Esophagus muscularis mucosa (tissue), 4 donors: ENCODE results near the gene CLRN2. TPM values are rescaled to one million over a fixed set of nuclear protein-coding genes. Genes with fewer than 3 reads are reported as not detected.

Source experiments
- DNase-seq: peaks from one replicate; pipeline ENCODE4 v3.0.0-alpha.2; 2017; ENCODE audit errors: extremely low spot score
- H3K27ac ChIP-seq, 4 donors: fragments of 200-600 bp; sonication (generic); replicated peaks in 1 of 4; 1 replicate in 3 of 4; 2 replicates in 1 of 4; pipeline ENCODE4 v1.5.1; 2016 to 2019; ENCODE audit warnings: mild to moderate bottlenecking in 1 of 4
- H3K27me3 ChIP-seq, 4 donors: fragments of 200-600 bp; sonication (generic); one replicate each; pipeline versions ENCODE4 v1.5.1 to v1.6.0; 2016 to 2019
- H3K36me3 ChIP-seq, 4 donors: fragments of 200-600 bp; sonication (generic); one replicate each; pipeline ENCODE4 v1.5.1; 2016 to 2019
- H3K4me1 ChIP-seq, 4 donors: fragments of 200-600 bp; sonication (generic); one replicate each; pipeline ENCODE4 v1.5.1; 2016 to 2019
- H3K4me3 ChIP-seq, 4 donors: fragments of 200-600 bp; sonication (generic); 1 replicate in 2 of 4; 2 replicates in 2 of 4; pipeline ENCODE4 v1.5.1; 2016 to 2019; ENCODE audit warnings: mild to moderate bottlenecking in 4 of 4, moderate library complexity in 1 of 4
- H3K9me3 ChIP-seq, 4 donors: fragments of 200-600 bp; sonication (generic); 1 replicate in 3 of 4; 2 replicates in 1 of 4; pipeline ENCODE4 v1.5.1; 2016 to 2019
- EP300 ChIP-seq: sonication (generic); formaldehyde crosslinking; IDR thresholded peaks from one replicate; pipeline ENCODE4 v1.6.1; 2017; ENCODE audit warnings: antibody characterized with exemption
- POLR2A ChIP-seq: fragments of 450-650 bp; IDR thresholded peaks from one replicate; pipeline ENCODE4 v1.6.1; 2017; ENCODE audit warnings: antibody characterized with exemption, moderate library complexity, mild to moderate bottlenecking, low read depth
- POLR2AphosphoS5 ChIP-seq, 2 donors: sonication (generic); formaldehyde crosslinking; IDR thresholded peaks; one replicate each; pipeline ENCODE4 v1.6.1; 2017; ENCODE audit warnings: antibody characterized with exemption in 2 of 2
- WGBS: methylation state at CpG from one replicate; pipeline ENCODE4 v1.1.5; 2018; 5-methylcytosine and 5-hydroxymethylcytosine counted together
- intact Hi-C: fragments of 100-400 bp; cut with DNase I; formaldehyde crosslinking; loops from one replicate; pipeline ENCODE4 v1.15.1; 2023
- total RNA-seq, 4 donors: library from RNA; depleted of rRNA; stranded (reverse); fragments of >200 nt; gene quantifications; one replicate each; pipeline versions ENCODE4 v1.1.0 to v1.2.1, GENCODE V29; 2016
- TF ChIP-seq, protein P1 (sequence below), 3 experiments: fragments of 200-600 bp in 2 of 3; fragments of 450-650 bp in 1 of 3; sonication (generic) in 2 of 3; IDR thresholded peaks; one replicate each; pipeline ENCODE4 v1.5.1; 2017 to 2019; ENCODE audit warnings: antibody characterized with exemption in 3 of 3, mild to moderate bottlenecking in 2 of 3, moderate library complexity in 1 of 3

CLRN2 gene
- total RNA-seq, 4 donors from 2014 or later = not detected

DNA sequence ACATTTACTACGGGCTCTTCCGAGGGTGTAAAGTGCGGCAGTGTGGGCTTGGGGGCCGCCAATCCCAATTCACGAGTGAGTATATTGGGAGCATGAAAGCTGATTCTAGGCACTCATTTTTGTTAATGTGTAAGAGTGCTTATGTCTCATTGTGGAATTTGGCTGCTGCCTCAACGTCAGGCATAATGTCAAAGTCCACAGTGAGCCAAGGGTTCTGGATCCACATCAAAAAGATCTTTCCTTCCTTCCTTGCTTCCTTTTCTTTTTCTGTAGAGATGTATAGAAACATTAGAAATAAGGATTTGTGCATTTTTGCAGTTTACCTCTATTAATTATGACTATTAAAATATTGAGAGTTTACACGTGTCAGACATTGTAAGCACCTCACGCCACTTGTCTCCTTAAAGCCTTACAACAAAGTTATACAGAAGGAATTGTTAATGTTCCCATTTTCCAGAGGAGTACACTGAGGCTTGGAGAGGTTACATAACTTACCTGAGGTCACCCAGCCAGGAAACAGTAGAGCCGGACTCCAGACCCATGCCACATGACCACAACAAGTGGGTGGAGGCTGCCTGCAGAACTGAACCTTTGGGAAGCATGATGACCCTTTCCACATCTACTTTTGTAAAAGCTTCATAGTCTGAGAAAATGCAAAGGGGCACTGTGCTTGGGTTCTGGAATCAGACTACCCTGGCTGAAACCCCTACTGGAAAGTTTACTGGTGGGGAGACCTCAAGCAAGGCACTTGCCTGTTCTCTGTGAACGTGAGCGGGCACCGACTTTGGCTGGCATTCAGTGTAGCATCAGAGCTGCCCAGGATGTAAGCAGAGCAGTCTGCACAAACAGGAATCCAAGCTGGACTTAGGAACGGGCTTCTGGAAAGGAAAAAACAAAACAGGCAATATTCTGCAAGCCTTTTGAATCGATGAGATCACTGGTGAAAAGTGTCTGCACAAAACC, 761 bp downstream of the CLRN2 start:
- H3K36me3 ChIP-seq = no peaks in the 10 kb centered on the region
- H3K27me3 ChIP-seq = peaks cover 0 to 14% (median 0%) of the 10 kb centered on the region in 4 donors
- intact Hi-C loops = no loop called here
- H3K4me3 ChIP-seq = no peak overlapping the region
- peaks cover 10 to 16% (median 15%) of the 10 kb centered on the region in 4 donors for H3K4me1 ChIP-seq
- H3K9me3 ChIP-seq = no peaks in the 10 kb centered on the region
- no peak overlapping the region for H3K27ac ChIP-seq
- DNase-seq = no peak
- WGBS = 82% methylated on average over 13 of the region's 14 CpGs
- TF ChIP-seq, protein P1, sequence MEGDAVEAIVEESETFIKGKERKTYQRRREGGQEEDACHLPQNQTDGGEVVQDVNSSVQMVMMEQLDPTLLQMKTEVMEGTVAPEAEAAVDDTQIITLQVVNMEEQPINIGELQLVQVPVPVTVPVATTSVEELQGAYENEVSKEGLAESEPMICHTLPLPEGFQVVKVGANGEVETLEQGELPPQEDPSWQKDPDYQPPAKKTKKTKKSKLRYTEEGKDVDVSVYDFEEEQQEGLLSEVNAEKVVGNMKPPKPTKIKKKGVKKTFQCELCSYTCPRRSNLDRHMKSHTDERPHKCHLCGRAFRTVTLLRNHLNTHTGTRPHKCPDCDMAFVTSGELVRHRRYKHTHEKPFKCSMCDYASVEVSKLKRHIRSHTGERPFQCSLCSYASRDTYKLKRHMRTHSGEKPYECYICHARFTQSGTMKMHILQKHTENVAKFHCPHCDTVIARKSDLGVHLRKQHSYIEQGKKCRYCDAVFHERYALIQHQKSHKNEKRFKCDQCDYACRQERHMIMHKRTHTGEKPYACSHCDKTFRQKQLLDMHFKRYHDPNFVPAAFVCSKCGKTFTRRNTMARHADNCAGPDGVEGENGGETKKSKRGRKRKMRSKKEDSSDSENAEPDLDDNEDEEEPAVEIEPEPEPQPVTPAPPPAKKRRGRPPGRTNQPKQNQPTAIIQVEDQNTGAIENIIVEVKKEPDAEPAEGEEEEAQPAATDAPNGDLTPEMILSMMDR (IDR thresholded peaks at IDR 0.05) = no peak
- no peak for TF ChIP-seq POLR2AphosphoS5 (IDR thresholded peaks at IDR 0.05)
- TF ChIP-seq EP300 = no peak
- no peak for TF ChIP-seq POLR2A

DNA sequence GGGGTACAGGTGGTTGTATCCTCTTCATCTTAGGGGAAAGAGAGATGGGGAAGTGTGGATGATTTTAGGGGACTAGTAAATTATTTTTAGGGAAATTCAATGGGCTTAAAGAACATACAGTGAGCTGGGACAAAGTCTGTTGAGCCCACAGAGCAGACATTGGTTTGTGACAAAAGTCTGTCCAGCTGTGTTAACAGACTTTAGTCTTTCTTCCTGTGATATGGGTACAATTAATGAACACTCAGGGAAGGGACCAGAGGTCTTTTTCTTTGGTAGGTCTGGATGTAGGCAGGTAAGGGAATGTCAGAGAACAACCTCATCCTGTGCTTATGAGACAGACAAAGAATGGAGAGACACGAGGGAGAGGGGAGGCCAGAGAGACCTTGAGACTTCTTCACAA, 2.0 kb downstream of the CLRN2 start:
- Histone ChIP-seq H3K27ac (no peak overlapping the region), H3K36me3 (no peaks in the 10 kb centered on the region), H3K9me3 (no peaks in the 10 kb centered on the region), H3K4me1 (peaks cover 5 to 10% (median 7%) of the 10 kb centered on the region in 4 donors), H3K27me3 (peaks cover 0 to 16% (median 0%) of the 10 kb centered on the region in 4 donors), H3K4me3 (no peak overlapping the region)
- no peak for DNase-seq
- WGBS = 29% methylated on average over 1 of the region's 1 CpG
- intact Hi-C loops = no loop called here
- no peak for TF ChIP-seq POLR2A
- no peak for TF ChIP-seq EP300
- TF ChIP-seq, protein P1 (IDR thresholded peaks at IDR 0.05) = no peak
- TF ChIP-seq POLR2AphosphoS5 (IDR thresholded peaks at IDR 0.05) = no peak

DNA sequence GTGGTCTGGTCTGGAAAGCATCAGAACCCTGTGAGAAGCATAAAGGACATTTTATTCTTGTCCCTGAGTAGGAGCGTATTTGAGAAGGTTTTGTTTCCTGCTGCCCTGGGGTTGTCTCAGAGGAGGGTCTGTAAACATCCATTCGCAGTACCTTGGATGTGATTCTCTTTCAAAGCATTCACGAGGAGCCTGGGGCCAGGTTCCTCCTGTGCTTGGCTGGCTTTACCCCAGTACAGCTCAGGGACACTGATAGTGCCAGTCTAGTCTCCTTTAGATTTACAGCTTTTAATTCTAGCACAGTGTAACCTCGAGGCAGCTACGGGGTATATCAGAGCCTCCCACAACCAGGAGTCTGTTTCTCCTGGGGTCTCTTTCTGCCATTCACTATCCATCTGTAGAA, 2.7 kb downstream of the CLRN2 start:
- intact Hi-C loops = no loop called here
- Histone ChIP-seq H3K4me1 (peaks cover 2 to 4% (median 3%) of the 10 kb centered on the region in 4 donors), H3K27me3 (peaks cover 0 to 18% (median 0%) of the 10 kb centered on the region in 4 donors), H3K9me3 (no peaks in the 10 kb centered on the region), H3K27ac (no peak overlapping the region), H3K36me3 (no peaks in the 10 kb centered on the region), H3K4me3 (no peak overlapping the region)
- TF ChIP-seq EP300 (no peak), POLR2AphosphoS5 (IDR thresholded peaks at IDR 0.05) (no peak), POLR2A (no peak)
- TF ChIP-seq, protein P1 (IDR thresholded peaks at IDR 0.05) = no peak
- WGBS = 68% methylated on average over 5 of the region's 5 CpGs
- no peak for DNase-seq

DNA sequence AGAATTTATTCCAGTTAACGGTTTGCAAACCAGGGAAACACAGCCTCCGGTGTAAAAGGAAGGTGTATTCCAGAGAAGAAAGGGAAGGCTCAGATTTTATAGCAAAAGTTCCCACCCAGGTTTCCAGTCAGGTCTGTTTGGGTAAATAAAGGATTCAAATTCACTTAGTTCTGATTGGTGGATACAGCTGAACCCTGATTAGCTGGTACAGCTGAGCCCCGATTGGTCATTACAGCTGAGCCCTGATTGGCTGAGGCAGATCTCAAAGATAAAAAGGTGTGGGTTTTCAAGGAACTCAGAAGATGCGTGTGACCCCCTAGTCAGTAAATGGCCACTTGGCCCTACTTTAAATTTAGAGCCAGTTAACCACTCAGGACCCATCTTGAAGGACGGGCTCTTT, 6.6 kb downstream of the CLRN2 start:
- H3K36me3 ChIP-seq = no peaks in the 10 kb centered on the region
- WGBS = 90% methylated on average over 5 of the region's 5 CpGs
- no peak overlapping the region for H3K27ac ChIP-seq
- H3K27me3 ChIP-seq = peaks cover 0 to 14% (median 0%) of the 10 kb centered on the region in 4 donors
- intact Hi-C loops = no loop called here
- TF ChIP-seq, protein P1 (IDR thresholded peaks at IDR 0.05) = no peak
- no peak for TF ChIP-seq POLR2AphosphoS5 (IDR thresholded peaks at IDR 0.05)
- no peak for TF ChIP-seq EP300
- TF ChIP-seq POLR2A = no peak
- DNase-seq = no peak
- H3K4me1 ChIP-seq = no peaks in the 10 kb centered on the region
- no peak overlapping the region for H3K4me3 ChIP-seq
- H3K9me3 ChIP-seq = no peaks in the 10 kb centered on the region
